ENCODE results near the gene COQ2.

DNA sequence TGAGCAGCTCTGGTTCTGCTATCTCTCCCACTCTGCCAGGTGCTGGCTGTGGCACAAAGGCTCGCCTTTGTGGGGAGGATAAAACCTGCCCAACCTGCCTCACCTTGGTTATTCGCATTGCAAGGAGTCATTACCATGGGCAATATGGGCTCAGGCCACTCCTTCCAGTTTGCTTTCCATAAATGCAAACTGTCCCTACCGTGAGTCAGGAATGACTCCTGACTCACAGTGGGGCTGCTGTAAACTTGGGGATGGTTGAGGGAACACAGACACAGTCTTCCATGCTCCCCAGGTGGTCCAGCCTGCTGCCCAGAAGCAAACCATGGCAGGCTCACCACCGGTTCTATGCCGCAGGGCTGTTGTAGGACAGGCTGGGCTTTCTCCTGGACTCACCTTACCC lies 36.1 kb downstream of the COQ2 start:
- TF ChIP-seq CTCF (tag by site-specific recombination; IDR thresholded peaks at IDR 0.05) (no peak), ZNF280D (tag by site-specific recombination; IDR thresholded peaks at IDR 0.05) (no peak), ZNF324 (tag by site-specific recombination; IDR thresholded peaks at IDR 0.05) (no peak), SETDB1 (IDR thresholded peaks at IDR 0.05; ENCODE audit: insufficient read length, low read length) (no peak), ZBTB48 (tag by site-specific recombination; IDR thresholded peaks at IDR 0.05) (no peak), KLF9 (tag by site-specific recombination; IDR thresholded peaks at IDR 0.05; ENCODE audit: low read depth) (no peak), HIC1 (tag by site-specific recombination; IDR thresholded peaks at IDR 0.05) (no peak), ZNF677 (tag by site-specific recombination; IDR thresholded peaks at IDR 0.05) (no peak), ZNF132 (tag by site-specific recombination; IDR thresholded peaks at IDR 0.05; ENCODE audit: borderline replicate concordance) (no peak), ZBTB21 (tag by site-specific recombination; IDR thresholded peaks at IDR 0.05) (no peak), ZBTB26 (tag by site-specific recombination; optimal IDR thresholded peaks at IDR 0.05) (no peak), MYNN (tag by site-specific recombination; IDR thresholded peaks at IDR 0.05; ENCODE audit: borderline replicate concordance) (no peak), ZNF133 (tag by site-specific recombination; IDR thresholded peaks at IDR 0.05) (no peak)
